HL-60 (cell line): ENCODE measurements around the gene FNIP1.

Source experiments
- DNase-seq, 2 experiments: peaks; one replicate each; pipeline ENCODE4 v3.0.0-alpha.2; 2010 to 2020; ENCODE audit warnings: low read depth in 1 of 2, low spot score in 1 of 2
- H3K27ac ChIP-seq: fragments of 250-450 bp; sonication (Bioruptor Pico); replicated peaks from 2 replicates; pipeline ENCODE4 v1.5.1; 2020; ENCODE audit warnings: mild to moderate bottlenecking, moderate library complexity
- H3K27me3 ChIP-seq: fragments of 250-450 bp; sonication (Bioruptor Pico); 2 replicates; pipeline ENCODE4 v1.5.1; 2021; ENCODE audit warnings: mild to moderate bottlenecking, moderate library complexity; ENCODE audit not compliant: insufficient read depth, poor library complexity, severe bottlenecking
- H3K4me3 ChIP-seq: replicated peaks from 2 replicates; pipeline ENCODE4 v1.5.1; 2011; ENCODE audit warnings: mild to moderate bottlenecking, control low read depth, low read length; ENCODE audit not compliant: insufficient read depth
- CTCF ChIP-seq: IDR thresholded peaks from one replicate; pipeline ENCODE4 v1.5.1; 2011; ENCODE audit warnings: low read length, control low read depth, inconsistent platforms; ENCODE audit not compliant: insufficient read depth
- GABPA ChIP-seq: IDR thresholded peaks from 2 replicates; pipeline ENCODE4 v1.6.1; 2012; ENCODE audit warnings: low read depth
- POLR2AphosphoS5 ChIP-seq: IDR thresholded peaks from 2 replicates; pipeline ENCODE4 v1.6.1; 2012; ENCODE audit warnings: low read depth
- REST ChIP-seq: IDR thresholded peaks from 2 replicates; pipeline ENCODE4 v1.6.1; 2012; ENCODE audit warnings: low read depth; ENCODE audit not compliant: insufficient replicate concordance
- SPI1 ChIP-seq: IDR thresholded peaks from 2 replicates; pipeline ENCODE4 v1.6.1; 2012; ENCODE audit warnings: low read depth, mild to moderate bottlenecking, borderline replicate concordance

FNIP1 gene

GRCh38 chr5:131769336-131769735, 27.5 kb downstream of the FNIP1 start:
- TF ChIP-seq CTCF (no peak), POLR2AphosphoS5 (no peak), GABPA (no peak), REST (no peak), SPI1 (no peak)
- Histone ChIP-seq H3K4me3 (no peak overlapping the region), H3K27me3 (no peaks in the 10 kb centered on the region), H3K27ac (no peak overlapping the region)
- no peak for DNase-seq

DNA sequence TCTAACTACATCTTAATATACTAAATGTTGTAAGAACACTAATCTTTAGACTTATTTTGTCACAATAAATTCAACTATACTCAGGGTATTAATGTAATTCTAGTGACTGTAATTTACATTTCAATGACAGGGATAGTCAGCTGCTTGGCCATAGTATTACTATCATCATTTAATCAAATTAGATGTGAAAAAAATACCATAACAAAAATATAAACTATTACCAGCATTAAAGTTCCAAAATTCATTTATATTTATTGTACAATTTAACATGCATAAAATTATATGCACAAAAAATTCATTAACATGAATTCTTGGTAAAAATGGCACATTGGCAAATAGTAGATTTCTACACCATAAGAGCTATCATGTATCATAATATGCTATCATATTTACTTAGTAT, 28.9 kb downstream of the FNIP1 start:
- no peaks in the 10 kb centered on the region for H3K27me3 ChIP-seq
- no peak overlapping the region for H3K4me3 ChIP-seq
- no peak for DNase-seq
- TF ChIP-seq SPI1: no peak
- TF ChIP-seq POLR2AphosphoS5: no peak
- no peak for TF ChIP-seq GABPA
- no peak for TF ChIP-seq CTCF
- no peak for TF ChIP-seq REST
- H3K27ac ChIP-seq: no peak overlapping the region

- Histone ChIP-seq H3K27me3 (no peaks in the 10 kb centered on the region), H3K4me3 (no peak overlapping the region), H3K27ac (no peak overlapping the region)
- TF ChIP-seq POLR2AphosphoS5: no peak
- no peak for TF ChIP-seq GABPA
- TF ChIP-seq REST: no peak
- TF ChIP-seq CTCF: no peak
- TF ChIP-seq SPI1: no peak
- DNase-seq: no peak
These were observed 30.1 kb downstream of the FNIP1 start for GRCh38 chr5:131766689-131767088.
